DMS153 treated with DMSO at 0.1 percent for 48 hours (cell line): ENCODE data around the gene NOC3L.

Source experiments
- DNase-seq: peaks from one replicate; lab custom pipeline; 2025; ENCODE audit not compliant: unreplicated experiment; lab: John Stamatoyannopoulos, UW

NOC3L gene

DNA sequence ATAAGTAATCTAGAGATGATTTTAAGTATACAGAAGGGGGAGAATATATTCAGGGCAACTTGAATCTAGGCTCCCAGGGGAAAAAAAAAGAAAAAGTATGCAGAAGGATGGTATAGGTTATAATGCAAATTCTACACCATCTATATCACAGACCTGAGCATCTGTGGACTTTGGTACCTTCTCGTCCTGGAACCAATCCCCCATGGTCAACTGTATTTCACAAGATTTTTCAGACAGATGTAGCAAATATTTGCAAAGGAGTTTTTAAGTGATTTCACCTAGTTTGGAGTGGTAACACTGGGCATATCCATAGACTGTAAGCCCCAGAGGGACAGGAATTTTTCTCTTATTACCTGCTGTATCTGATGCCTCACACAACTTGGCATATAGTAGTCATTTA, 58.8 kb downstream of the NOC3L start:
- no peak for DNase-seq

GRCh38 chr10:94300042-94300441, 62.7 kb downstream of the NOC3L start:
- DNase-seq: no peak

- DNase-seq: no peak
Observed at GRCh38 chr10:94299417-94299816, 63.3 kb downstream of the NOC3L start.

DNA sequence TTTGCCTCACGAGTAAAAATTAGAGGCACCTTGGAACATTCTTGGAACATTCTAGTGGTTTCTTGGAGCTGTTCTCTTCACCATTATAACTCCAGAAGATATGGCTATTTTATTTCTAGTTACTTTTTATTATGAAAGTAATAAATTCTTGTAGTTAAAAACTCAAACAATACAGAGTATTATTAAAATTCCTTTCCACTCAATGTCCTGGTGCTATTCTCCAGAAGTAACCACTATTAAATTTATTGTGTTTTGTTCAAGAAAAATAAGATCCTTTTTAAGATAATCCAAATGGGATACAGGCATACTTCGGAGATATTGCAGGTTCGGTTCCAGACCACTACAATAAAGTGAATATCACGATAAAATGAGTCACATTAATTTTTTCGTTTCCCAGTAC, 68.6 kb downstream of the NOC3L start:
- no peak for DNase-seq

- DNase-seq: no peak
Observed at GRCh38 chr10:94293354-94293753, 69.4 kb downstream of the NOC3L start.

DNA sequence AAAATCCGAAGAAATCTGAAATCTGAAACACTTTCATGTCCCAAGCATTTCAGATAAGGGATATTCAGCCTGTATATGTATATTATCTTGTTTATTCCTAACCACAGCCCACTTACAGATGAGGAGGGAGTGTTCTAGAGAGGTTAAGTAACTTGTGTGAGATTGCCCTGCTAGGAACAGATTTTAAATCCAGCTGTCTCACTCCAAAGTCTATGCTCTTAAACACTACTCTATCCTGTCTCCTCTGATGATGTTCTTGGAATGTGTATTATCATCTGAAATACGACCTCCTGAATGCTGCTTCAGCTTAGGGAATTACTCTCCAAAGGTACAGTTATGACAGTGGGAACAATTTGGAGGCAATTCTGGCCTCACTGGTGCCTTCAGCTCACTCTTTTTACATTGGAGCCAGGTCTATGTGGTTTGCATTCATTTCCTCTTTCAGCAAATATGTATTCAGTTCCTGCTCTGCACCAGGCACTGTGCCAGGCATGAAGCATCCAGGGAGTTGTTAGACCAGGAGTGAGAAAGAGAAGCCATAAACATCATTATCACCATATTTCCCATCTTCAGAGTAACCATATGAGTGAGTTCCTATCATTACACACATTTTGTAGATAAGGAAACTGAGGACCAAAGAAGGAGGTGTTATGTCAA, 70.2 kb downstream of the NOC3L start:
- no peak for DNase-seq

- no peak for DNase-seq
Observed at GRCh38 chr10:94288361-94289101, 74.2 kb downstream of the NOC3L start.

- DNase-seq: no peak
Observed at GRCh38 chr10:94287336-94287735, 75.4 kb downstream of the NOC3L start.

GRCh38 chr10:94286901-94287300, 75.8 kb downstream of the NOC3L start:
- DNase-seq: no peak

- DNase-seq: no peak
Observed at GRCh38 chr10:94285271-94285670, 77.5 kb downstream of the NOC3L start.
